ENCODE results near the gene EXOC2. TPM values are rescaled to one million over a fixed set of nuclear protein-coding genes. Genes with fewer than 3 reads are reported as not detected.
"Not testable (repeated sequence)": the region's sequence is repeated elsewhere in the genome, so short reads cannot be mapped to it uniquely, and the experiment has no call there.

EXOC2 gene
- total RNA-seq, 1 donor from 2014 or later: 31.3 TPM

- peaks cover 3% of the 10 kb centered on the region for H3K27me3 Mint-ChIP-seq (ENCODE audit: unreplicated experiment)
- H3K4me1 Mint-ChIP-seq (ENCODE audit: low read depth, unreplicated experiment): no peaks in the 10 kb centered on the region
- no peak for TF ChIP-seq CTCF (IDR thresholded peaks at IDR 0.05; ENCODE audit: partially characterized antibody, unreplicated experiment)
- H3K9me3 Mint-ChIP-seq (ENCODE audit: unreplicated experiment): peaks cover 2% of the 10 kb centered on the region
- no peak overlapping the region for H3K27ac Mint-ChIP-seq (ENCODE audit: unreplicated experiment)
- H3K36me3 Mint-ChIP-seq (ENCODE audit: unreplicated experiment): no peaks in the 10 kb centered on the region
- DNase-seq: no peak
- H3K4me3 Mint-ChIP-seq (ENCODE audit: unreplicated experiment): no peak overlapping the region
Measured at GRCh38 chr6:699319-699718, 6.4 kb upstream of the EXOC2 start.

- not testable (repeated sequence) for H3K4me1 Mint-ChIP-seq (ENCODE audit: low read depth, unreplicated experiment); H3K27ac Mint-ChIP-seq (ENCODE audit: unreplicated experiment); H3K27me3 Mint-ChIP-seq (ENCODE audit: unreplicated experiment); H3K36me3 Mint-ChIP-seq (ENCODE audit: unreplicated experiment); H3K4me3 Mint-ChIP-seq (ENCODE audit: unreplicated experiment); H3K9me3 Mint-ChIP-seq (ENCODE audit: unreplicated experiment); DNase-seq
Measured at GRCh38 chr6:694431-695126, 1.6 kb upstream of the EXOC2 start.

- DNase-seq: no peak
- H3K36me3 Mint-ChIP-seq (ENCODE audit: unreplicated experiment): no peaks in the 10 kb centered on the region
- H3K4me3 Mint-ChIP-seq (ENCODE audit: unreplicated experiment): peak overlapping the region; percentile 92
- peaks cover 5% of the 10 kb centered on the region for H3K9me3 Mint-ChIP-seq (ENCODE audit: unreplicated experiment)
- H3K4me1 Mint-ChIP-seq (ENCODE audit: low read depth, unreplicated experiment): peaks cover 6% of the 10 kb centered on the region
- H3K27ac Mint-ChIP-seq (ENCODE audit: unreplicated experiment): peak overlapping the region; percentile 59
- no peak for TF ChIP-seq CTCF (IDR thresholded peaks at IDR 0.05; ENCODE audit: partially characterized antibody, unreplicated experiment)
- H3K27me3 Mint-ChIP-seq (ENCODE audit: unreplicated experiment): peaks cover 2% of the 10 kb centered on the region
Measured at GRCh38 chr6:693723-694009, 727 bp upstream of the EXOC2 start.

GRCh38 chr6:692356-692851 lies 535 bp downstream of the EXOC2 start:
- no peak for TF ChIP-seq CTCF (IDR thresholded peaks at IDR 0.05; ENCODE audit: partially characterized antibody, unreplicated experiment)
- H3K27me3 Mint-ChIP-seq (ENCODE audit: unreplicated experiment): peaks cover 2% of the 10 kb centered on the region

GRCh38 chr6:689223-689622 lies 3.7 kb downstream of the EXOC2 start:
- no peak overlapping the region for H3K4me3 Mint-ChIP-seq (ENCODE audit: unreplicated experiment)
- H3K27ac Mint-ChIP-seq (ENCODE audit: unreplicated experiment): no peak overlapping the region
- no peak for DNase-seq

More at GRCh38 chr6:692356-692851, 535 bp downstream of the EXOC2 start:
- Mint-ChIP-seq H3K9me3 (ENCODE audit: unreplicated experiment) (peaks cover 5% of the 10 kb centered on the region), H3K27ac (ENCODE audit: unreplicated experiment) (peak overlapping the region; percentile 69), H3K4me1 (ENCODE audit: low read depth, unreplicated experiment) (peaks cover 6% of the 10 kb centered on the region), H3K4me3 (ENCODE audit: unreplicated experiment) (peak overlapping the region; percentile 93), H3K36me3 (ENCODE audit: unreplicated experiment) (no peaks in the 10 kb centered on the region)
- peak; percentile 60 for DNase-seq

More at GRCh38 chr6:689223-689622, 3.7 kb downstream of the EXOC2 start:
- TF ChIP-seq CTCF (IDR thresholded peaks at IDR 0.05; ENCODE audit: partially characterized antibody, unreplicated experiment): no peak
- Mint-ChIP-seq H3K4me1 (ENCODE audit: low read depth, unreplicated experiment) (peaks cover 15% of the 10 kb centered on the region), H3K27me3 (ENCODE audit: unreplicated experiment) (no peaks in the 10 kb centered on the region), H3K9me3 (ENCODE audit: unreplicated experiment) (peaks cover 3% of the 10 kb centered on the region), H3K36me3 (ENCODE audit: unreplicated experiment) (no peaks in the 10 kb centered on the region)
